H1 (cell line): ENCODE results near the gene TMEM134. TPM values are rescaled to one million over a fixed set of nuclear protein-coding genes. Genes with fewer than 3 reads are reported as not detected.

Experiments
- CTCF ChIA-PET: fragments of 300-600 bp; sonication (Branson Sonifier 250); formaldehyde crosslinking; loops from one replicate; lab custom pipeline; 2021; ENCODE audit not compliant: partially characterized antibody; lab: Charles Lee
- POLR2A ChIA-PET: fragments of 300-600 bp; sonication (Branson Sonifier 250); formaldehyde crosslinking; loops from one replicate; lab custom pipeline; 2021; ENCODE audit warnings: inconsistent platforms; ENCODE audit not compliant: partially characterized antibody; lab: Charles Lee
- DNase-seq, 2 experiments: peaks; one replicate each; pipeline versions ENCODE4 v3.0.0 to v3.0.0-alpha.2; 2010 to 2022; ENCODE audit warnings: low spot score in 2 of 2, low read depth in 1 of 2, mixed read lengths in 1 of 2
- FAIRE-seq: peaks from 2 replicates; lab custom pipeline; 2011; peaks lifted over from hg19 to GRCh38; lab: Jason Lieb, UNC
- H2AFZ ChIP-seq: 2 replicates; pipeline ENCODE4 v1.8.1; 2012; ENCODE audit warnings: low read length, inconsistent platforms
- H2AK5ac ChIP-seq: 2 replicates; pipeline ENCODE4 v1.6.1; 2013; ENCODE audit warnings: low read depth, low read length
- H2BK120ac ChIP-seq: replicated peaks from 2 replicates; pipeline ENCODE3; 2013; ENCODE audit warnings: low read depth, low read length, inconsistent platforms
- H2BK12ac ChIP-seq: 2 replicates; pipeline ENCODE4 v1.6.1; 2013; ENCODE audit warnings: low read depth, low read length
- H2BK15ac ChIP-seq: 2 replicates; pipeline ENCODE4 v1.6.1; 2013; ENCODE audit warnings: low read length
- H2BK20ac ChIP-seq: 2 replicates; pipeline ENCODE4 v1.6.1; 2013; ENCODE audit warnings: low read length
- H2BK5ac ChIP-seq: 2 replicates; pipeline ENCODE4 v1.6.1; 2013; ENCODE audit warnings: low read depth, low read length
- H3K14ac ChIP-seq: 2 replicates; pipeline ENCODE4 v1.6.1; 2013; ENCODE audit warnings: inconsistent platforms; ENCODE audit not compliant: insufficient read length
- H3K18ac ChIP-seq: 2 replicates; pipeline ENCODE4 v1.6.1; 2013; ENCODE audit warnings: low read length; ENCODE audit errors: extremely low read depth
- H3K23ac ChIP-seq: 2 replicates; pipeline ENCODE4 v1.6.1; 2013; ENCODE audit warnings: inconsistent platforms; ENCODE audit not compliant: insufficient read length
- H3K23me2 ChIP-seq: 2 replicates; pipeline ENCODE4 v1.6.1; 2013; ENCODE audit warnings: low read depth, low read length
- H3K27ac ChIP-seq: 2 replicates; pipeline ENCODE4 v1.6.1; 2011; ENCODE audit warnings: low read depth, low read length, inconsistent platforms
- H3K27me3 ChIP-seq, 4 experiments: replicated peaks in 1 of 4; 1 replicate in 1 of 4; 2 replicates in 3 of 4; pipeline versions ENCODE4 v1.6.1 to v1.8.1; 2011 to 2013; ENCODE audit warnings: low read length in 3 of 4, mild to moderate bottlenecking in 3 of 4, inconsistent platforms in 2 of 4, mixed read lengths in 2 of 4, moderate library complexity in 1 of 4; ENCODE audit not compliant: control insufficient read depth in 3 of 4, insufficient read depth in 3 of 4; ENCODE audit errors: extremely low read depth in 1 of 4
- H3K36me3 ChIP-seq, 4 experiments: 2 replicates each; pipeline versions ENCODE4 v1.6.1 to v1.8.1; 2011 to 2013; ENCODE audit warnings: mild to moderate bottlenecking in 4 of 4, low read length in 3 of 4, moderate library complexity in 2 of 4, control low read depth in 1 of 4, inconsistent platforms in 1 of 4; ENCODE audit not compliant: insufficient read depth in 4 of 4, control insufficient read depth in 2 of 4
- H3K4ac ChIP-seq: replicated peaks from 2 replicates; pipeline ENCODE3; 2013; ENCODE audit warnings: low read length, low read depth, mixed read lengths, inconsistent platforms; ENCODE audit not compliant: insufficient read length
- H3K4me1 ChIP-seq, 4 experiments: replicated peaks in 1 of 4; 1 replicate in 1 of 4; 2 replicates in 3 of 4; pipeline versions ENCODE4 v1.6.1 to v1.8.1; 2011 to 2013; ENCODE audit warnings: low read length in 3 of 4, inconsistent platforms in 2 of 4, mixed read lengths in 1 of 4; ENCODE audit not compliant: insufficient read depth in 4 of 4, control insufficient read depth in 3 of 4
- H3K4me2 ChIP-seq, 2 experiments: 2 replicates each; pipeline versions ENCODE4 v1.6.1 to v1.8.1; 2011 to 2013; ENCODE audit warnings: low read depth in 2 of 2, low read length in 2 of 2, control low read depth in 1 of 2, inconsistent platforms in 1 of 2, mild to moderate bottlenecking in 1 of 2; ENCODE audit not compliant: insufficient read depth in 1 of 2
- H3K4me3 ChIP-seq, 4 experiments: fragments of 200-600, 300-600 bp in 1 of 4; sonication (generic), shearing (Covaris generic), sonication (Bioruptor Twin) in 1 of 4; 2 replicates each; pipeline versions ENCODE4 v1.5.1 to v1.8.1; 2011 to 2016; ENCODE audit warnings: low read length in 4 of 4, low read depth in 3 of 4, control low read depth in 2 of 4, inconsistent platforms in 2 of 4, mild to moderate bottlenecking in 2 of 4, mixed read lengths in 1 of 4, moderate library complexity in 1 of 4; ENCODE audit not compliant: insufficient read depth in 2 of 4; ENCODE audit errors: extremely low read depth in 1 of 4
- H3K56ac ChIP-seq: replicated peaks from 2 replicates; pipeline ENCODE3; 2013; ENCODE audit warnings: low read depth, mild to moderate bottlenecking, mixed read lengths, low read length, inconsistent platforms; ENCODE audit not compliant: insufficient read length
- H3K79me1 ChIP-seq: 2 replicates; pipeline ENCODE4 v1.6.1; 2013; ENCODE audit warnings: low read depth, low read length, control low read depth
- H3K79me2 ChIP-seq, 2 experiments: 2 replicates each; pipeline versions ENCODE4 v1.6.1 to v1.8.1; 2012 to 2013; ENCODE audit warnings: low read length in 2 of 2, mild to moderate bottlenecking in 2 of 2, inconsistent platforms in 1 of 2; ENCODE audit not compliant: insufficient read depth in 2 of 2, control insufficient read depth in 1 of 2
- H3K9ac ChIP-seq, 4 experiments: replicated peaks in 1 of 4; 1 replicate in 1 of 4; 2 replicates in 3 of 4; pipeline versions ENCODE4 v1.6.1 to v1.8.1; 2011 to 2013; ENCODE audit warnings: low read depth in 3 of 4, low read length in 3 of 4, control low read depth in 2 of 4, mild to moderate bottlenecking in 2 of 4, moderate library complexity in 2 of 4, inconsistent platforms in 1 of 4; ENCODE audit errors: extremely low read depth in 1 of 4
- H3K9me3 ChIP-seq, 2 experiments: 2 replicates each; pipeline versions ENCODE4 v1.6.1 to v1.8.1; 2012 to 2013; ENCODE audit warnings: mild to moderate bottlenecking in 2 of 2, moderate library complexity in 2 of 2, control low read depth in 1 of 2, inconsistent platforms in 1 of 2, low read depth in 1 of 2, low read length in 1 of 2, mixed read lengths in 1 of 2; ENCODE audit not compliant: insufficient read depth in 2 of 2
- H4K20me1 ChIP-seq, 2 experiments: replicated peaks in 1 of 2; 2 replicates each; pipeline versions ENCODE3 to v1.8.1; 2011 to 2013; ENCODE audit warnings: inconsistent platforms in 2 of 2, low read length in 2 of 2, mild to moderate bottlenecking in 1 of 2; ENCODE audit not compliant: insufficient read depth in 2 of 2, control insufficient read depth in 1 of 2
- H4K5ac ChIP-seq: 2 replicates; pipeline ENCODE4 v1.6.1; 2013; ENCODE audit warnings: low read length, low read depth, mixed read lengths, inconsistent platforms; ENCODE audit not compliant: insufficient read length
- H4K8ac ChIP-seq: 2 replicates; pipeline ENCODE4 v1.8.0; 2013; ENCODE audit warnings: mild to moderate bottlenecking, moderate library complexity, low read length, inconsistent platforms; ENCODE audit not compliant: insufficient read depth; ENCODE audit errors: extremely low read depth
- H4K91ac ChIP-seq: replicated peaks from 2 replicates; pipeline ENCODE3; 2013; ENCODE audit warnings: low read length, mixed read lengths, inconsistent platforms; ENCODE audit not compliant: insufficient read length
- CBX8 ChIP-seq: fragments of 300-800, 300-1000 bp; sonication (generic); IDR thresholded peaks from 2 replicates; pipeline ENCODE4 v1.7.1; 2016; ENCODE audit warnings: low read depth, low read length, borderline replicate concordance
- KDM4A ChIP-seq: IDR thresholded peaks from one replicate; pipeline ENCODE4 v1.7.1; 2012; ENCODE audit warnings: low read depth, mild to moderate bottlenecking, moderate library complexity, low read length, inconsistent platforms; ENCODE audit not compliant: severe bottlenecking
- MAX ChIP-seq: IDR thresholded peaks from 2 replicates; pipeline ENCODE4 v1.6.1; 2012; ENCODE audit warnings: inconsistent platforms
- RAD21 ChIP-seq, 2 experiments: IDR thresholded peaks in 1 of 2; conservative IDR thresholded peaks in 1 of 2; 2 replicates each; pipeline ENCODE4 v1.6.1; 2011; ENCODE audit warnings: low read depth in 2 of 2, low read length in 2 of 2, improper control_type of control experiment in 1 of 2, inconsistent platforms in 1 of 2, mild to moderate bottlenecking in 1 of 2, moderate library complexity in 1 of 2
- RFX5 ChIP-seq: IDR thresholded peaks from 2 replicates; pipeline ENCODE4 v1.6.1; 2011; ENCODE audit warnings: low read depth, low read length, improper control_type of control experiment, borderline replicate concordance
- SP1 ChIP-seq: IDR thresholded peaks from 2 replicates; pipeline ENCODE4 v1.6.1; 2011; ENCODE audit warnings: low read depth, low read length
- SP2 ChIP-seq: IDR thresholded peaks from 2 replicates; pipeline ENCODE4 v1.6.1; 2012; ENCODE audit warnings: mild to moderate bottlenecking, low read length, inconsistent platforms
- TBP ChIP-seq: IDR thresholded peaks from 2 replicates; pipeline ENCODE4 v1.6.1; 2011; ENCODE audit warnings: low read depth, low read length, improper control_type of control experiment
- WGBS, 2 experiments: shearing (Covaris generic) in 1 of 2; methylation state at CpG; one replicate each; pipeline versions ENCODE4 v1.1.6 to v1.1.7; 2013 to 2015; ENCODE audit warnings: low lambda C conversion rate in 2 of 2, mixed read lengths in 2 of 2, inconsistent platforms in 1 of 2, low coverage in 1 of 2, missing lambda C conversion rate in 1 of 2; ENCODE audit not compliant: insufficient replicate concordance in 2 of 2, insufficient coverage in 1 of 2, insufficient read length in 1 of 2; ENCODE audit errors: extremely low coverage in 1 of 2, missing lambda C conversion rate in 1 of 2; 5-methylcytosine and 5-hydroxymethylcytosine counted together
- polyA plus RNA-seq, 7 experiments: library from polyadenylated mRNA; depleted of rRNA in 3 of 7; stranded (reverse) in 5 of 7; unstranded in 2 of 7; fragments of >200 nt in 5 of 7; fragments of 200-250 nt in 2 of 7; gene quantifications; 1 replicate in 5 of 7; 2 replicates in 1 of 7; 4 replicates in 1 of 7; pipeline versions ENCODE4 v1.2.1 to v1.2.3, GENCODE V29; 2011 to 2013; ENCODE audit warnings: missing spikeins in 2 of 7, mixed read lengths in 2 of 7
- total RNA-seq: library from RNA; stranded (reverse); fragmentation: NEBNext Ultra II Directional; extraction: Animal tissue kit (Norgen Biotek cat#: 25700); gene quantifications from 2 replicates; pipeline ENCODE4 v1.2.1, GENCODE V29; 2021
- TF ChIP-seq, protein P1 (sequence below): IDR thresholded peaks from 2 replicates; pipeline ENCODE4 v1.6.1; 2012; ENCODE audit warnings: inconsistent platforms
- TF ChIP-seq, protein P2 (sequence below): IDR thresholded peaks from 2 replicates; pipeline ENCODE4 v1.6.1; 2012; ENCODE audit warnings: low read length, inconsistent platforms

Gene TMEM134
- total and polyA plus RNA-seq, 2 of the 8 experiments (the other 6 are each of a cell fraction or from before 2014, with no cell fraction given): 32.4 to 229 TPM

GRCh38 chr11:67498544-67498972 is 29.5 kb upstream of the TMEM134 start:
- Histone ChIP-seq H3K9me3 (no peaks in the 10 kb centered on the region), H2BK20ac (no peak overlapping the region), H4K20me1 (peaks cover 3 to 13% of the 10 kb centered on the region in 2 experiments), H2AFZ (no peak overlapping the region), H4K91ac (no peak overlapping the region), H2BK120ac (no peak overlapping the region), H2BK15ac (no peak overlapping the region), H3K27ac (no peak overlapping the region), H3K79me2 (no peaks in the 10 kb centered on the region), H3K4me3 (no peak overlapping the region), H3K18ac (no peak overlapping the region), H2BK5ac (no peak overlapping the region), H2AK5ac (no peak overlapping the region), H3K27me3 (peaks cover 0 to 4% (median 1%) of the 10 kb centered on the region in 4 experiments; a peak in 3 of 7 replicates), H3K14ac (no peak overlapping the region), H2BK12ac (no peak overlapping the region), H3K56ac (no peak overlapping the region), H4K8ac (no peak overlapping the region), H3K23ac (no peak overlapping the region), H3K36me3 (peaks cover 0 to 14% (median 5%) of the 10 kb centered on the region in 4 experiments; a peak in 6 of 8 replicates), H3K23me2 (peaks cover 3% of the 10 kb centered on the region; the same call in 1 of the 2 replicates), H3K79me1 (no peaks in the 10 kb centered on the region), H3K4me1 (peaks cover 0 to 6% (median 2%) of the 10 kb centered on the region in 4 experiments; a peak in 3 of 7 replicates), H3K4ac (no peak overlapping the region), H3K9ac (no peak overlapping the region), H4K5ac (no peak overlapping the region), H3K4me2 (no peak overlapping the region)
- DNase-seq: no peak
- WGBS, 2 experiments: 88% methylated on average over 19 of the region's 21 CpGs; no CpG with 5 or more reads in 1 of the 2 experiments
- FAIRE-seq: no peak
- POLR2A ChIA-PET: interaction anchor here (0.5 to 1.1 kb wide), 3 partner anchors 9 to 35 kb away, joined by 3 to 4 read pairs (median 3); no protein-coding TSS in a partner anchor
- CTCF ChIA-PET: interaction anchor here (1.0 to 1.2 kb wide), 2 partner anchors 109 to 115 kb away, joined by 3 read pairs; no protein-coding TSS in a partner anchor
- TF ChIP-seq TBP (no peak), RAD21 (IDR thresholded peaks at IDR 0.05 in 1 of 2, conservative IDR thresholded peaks at IDR 0.05 in 1 of 2; ENCODE audit: low read depth in 2 of 2, low read length in 2 of 2) (no peak), SP1 (no peak), KDM4A (no peak), MAX (no peak), SP2 (no peak), CBX8 (no peak), RFX5 (no peak)
- TF ChIP-seq, protein P1, sequence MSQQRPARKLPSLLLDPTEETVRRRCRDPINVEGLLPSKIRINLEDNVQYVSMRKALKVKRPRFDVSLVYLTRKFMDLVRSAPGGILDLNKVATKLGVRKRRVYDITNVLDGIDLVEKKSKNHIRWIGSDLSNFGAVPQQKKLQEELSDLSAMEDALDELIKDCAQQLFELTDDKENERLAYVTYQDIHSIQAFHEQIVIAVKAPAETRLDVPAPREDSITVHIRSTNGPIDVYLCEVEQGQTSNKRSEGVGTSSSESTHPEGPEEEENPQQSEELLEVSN: no peak
- TF ChIP-seq, protein P2, sequence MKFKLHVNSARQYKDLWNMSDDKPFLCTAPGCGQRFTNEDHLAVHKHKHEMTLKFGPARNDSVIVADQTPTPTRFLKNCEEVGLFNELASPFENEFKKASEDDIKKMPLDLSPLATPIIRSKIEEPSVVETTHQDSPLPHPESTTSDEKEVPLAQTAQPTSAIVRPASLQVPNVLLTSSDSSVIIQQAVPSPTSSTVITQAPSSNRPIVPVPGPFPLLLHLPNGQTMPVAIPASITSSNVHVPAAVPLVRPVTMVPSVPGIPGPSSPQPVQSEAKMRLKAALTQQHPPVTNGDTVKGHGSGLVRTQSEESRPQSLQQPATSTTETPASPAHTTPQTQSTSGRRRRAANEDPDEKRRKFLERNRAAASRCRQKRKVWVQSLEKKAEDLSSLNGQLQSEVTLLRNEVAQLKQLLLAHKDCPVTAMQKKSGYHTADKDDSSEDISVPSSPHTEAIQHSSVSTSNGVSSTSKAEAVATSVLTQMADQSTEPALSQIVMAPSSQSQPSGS: no peak
